HepG2 (cell line): ENCODE data around the gene LRIG1. TPM values are rescaled to one million over a fixed set of nuclear protein-coding genes. Genes with fewer than 3 reads are reported as not detected.

ENCODE experiments used
- CBX1 ChIP-seq: IDR thresholded peaks from one replicate; pipeline ENCODE4 v1.6.1; 2016; ENCODE audit warnings: antibody characterized with exemption, low read depth
- CHCHD3 ChIP-seq: sonication (generic); formaldehyde crosslinking; IDR thresholded peaks from 2 replicates; pipeline ENCODE4 v1.8.0; 2022; ENCODE audit warnings: mild to moderate bottlenecking, missing genetic modification reagents, moderate library complexity
- ERF ChIP-seq: IDR thresholded peaks from 2 replicates; pipeline ENCODE4 v1.6.1; 2018; ENCODE audit warnings: missing biosample characterization, missing genetic modification reagents
- ESRRA ChIP-seq: sonication (generic); formaldehyde crosslinking; IDR thresholded peaks from 2 replicates; pipeline ENCODE4 v1.5.1; 2020; ENCODE audit warnings: mild to moderate bottlenecking, low read depth, missing genetic modification reagents
- HOXA3 ChIP-seq: sonication (generic); formaldehyde crosslinking; IDR thresholded peaks from 2 replicates; pipeline ENCODE4 v1.5.0; 2020; ENCODE audit warnings: missing genetic modification reagents
- IRF9 ChIP-seq: sonication (generic); formaldehyde crosslinking; IDR thresholded peaks from 2 replicates; pipeline ENCODE4 v1.8.0; 2022; ENCODE audit warnings: missing genetic modification reagents, mild to moderate bottlenecking, borderline replicate concordance
- ISX ChIP-seq: sonication (generic); formaldehyde crosslinking; conservative IDR thresholded peaks from 2 replicates; pipeline ENCODE4 v1.5.0; 2020; ENCODE audit warnings: missing genetic modification reagents
- TARDBP ChIP-seq: sonication (generic); formaldehyde crosslinking; IDR thresholded peaks from 2 replicates; pipeline ENCODE4 v1.8.0; 2022; ENCODE audit warnings: mild to moderate bottlenecking, missing genetic modification reagents
- ZBTB7A ChIP-seq: sonication (generic); formaldehyde crosslinking; IDR thresholded peaks from 2 replicates; pipeline ENCODE4 v1.8.0; 2022; ENCODE audit warnings: mild to moderate bottlenecking, missing genetic modification reagents
- ZNF234 ChIP-seq: sonication (generic); formaldehyde crosslinking; conservative IDR thresholded peaks from 2 replicates; pipeline ENCODE4 v1.5.1; 2020; ENCODE audit warnings: mild to moderate bottlenecking, missing genetic modification reagents
- ZNF407 ChIP-seq: sonication (generic); formaldehyde crosslinking; IDR thresholded peaks from one replicate; pipeline ENCODE4 v1.5.1; 2020; ENCODE audit warnings: mild to moderate bottlenecking, missing genetic modification reagents; ENCODE audit errors: not compliant biosample characterization
- ZNF564 ChIP-seq: sonication (generic); formaldehyde crosslinking; IDR thresholded peaks from 2 replicates; pipeline ENCODE4 v1.8.1; 2023; ENCODE audit warnings: mild to moderate bottlenecking, missing genetic modification reagents
- ZSCAN20 ChIP-seq: sonication (generic); formaldehyde crosslinking; IDR thresholded peaks from 2 replicates; pipeline ENCODE4 v1.4.0; 2020; ENCODE audit warnings: missing genetic modification reagents, mild to moderate bottlenecking, borderline replicate concordance
- polyA plus RNA-seq, 8 experiments: library from polyadenylated mRNA; depleted of rRNA in 3 of 8; stranded (reverse) in 7 of 8; unstranded in 1 of 8; fragments of >200 nt; fragmentation: Illumina TruSeq in 4 of 8; extraction: Trizol in 4 of 8; gene quantifications; 2 replicates each; pipeline versions ENCODE4 v1.2.1 to v1.2.3, GENCODE V29; 2011 to 2016; ENCODE audit warnings: low read depth in 4 of 8, missing spikeins in 1 of 8, mixed read lengths in 1 of 8; ENCODE audit not compliant: insufficient read depth in 1 of 8
- total RNA-seq, 5 experiments: library from RNA; depleted of rRNA; stranded (reverse); fragments of >200 nt; fragmentation: Illumina TruSeq; extraction: Trizol; gene quantifications; 2 replicates each; pipeline ENCODE4 v1.2.3, GENCODE V29; 2016; ENCODE audit warnings: low read depth in 1 of 5

LRIG1 gene
- total and polyA plus RNA-seq, 2 of the 13 experiments (the other 11 are each of a cell fraction or from before 2014, with no cell fraction given), result 17.8 to 24.8 TPM

- TF ChIP-seq ZNF407 (CRISPR knock-in tag), result no peak
- TF ChIP-seq ZNF564 (CRISPR knock-in tag), result peak; percentile 75; the same call in 1 of the 2 replicates
- TF ChIP-seq ZNF234, result no peak
- TF ChIP-seq CBX1, result no peak
- TF ChIP-seq ZBTB7A (CRISPR knock-in tag), result 0 out of 2 replicates have a peak, but pooled peaks have one; percentile 43
- peak; percentile 69 for TF ChIP-seq ERF (CRISPR knock-in tag)
- no peak for TF ChIP-seq ISX (CRISPR knock-in tag)
- no peak for TF ChIP-seq ZSCAN20 (CRISPR knock-in tag)
- TF ChIP-seq CHCHD3 (CRISPR knock-in tag), result no peak
- TF ChIP-seq ESRRA (CRISPR knock-in tag), result 0 out of 2 replicates have a peak, but pooled peaks have one; percentile 60
- TF ChIP-seq HOXA3 (CRISPR knock-in tag), result peak; percentile 82
- TF ChIP-seq IRF9 (CRISPR knock-in tag), result no peak
- TF ChIP-seq TARDBP, result peak; percentile 98
These were observed 19.5 kb downstream of the LRIG1 start (continued) for GRCh38 chr3:66481071-66482017.
